DMS 273 treated with DMSO at 0.1 percent for 48 hours (cell line): ENCODE measurements around the gene SLC25A41.
A peak's percentile ranks its signal among the peaks of the same experiment; 100 is the strongest.
"Not testable (repeated sequence)": the region's sequence is repeated elsewhere in the genome, so short reads cannot be mapped to it uniquely, and the experiment has no call there.

Experiments
- DNase-seq: peaks from one replicate; lab custom pipeline; 2025; lab: John Stamatoyannopoulos, UW

Gene SLC25A41

GRCh38 chr19:6412061-6412446, 21.5 kb downstream of the SLC25A41 start:
- no peak for DNase-seq

- no peak for DNase-seq
Observed at GRCh38 chr19:6409346-6409745, 24.2 kb downstream of the SLC25A41 start.

GRCh38 chr19:6406401-6406800, 27.2 kb downstream of the SLC25A41 start:
- DNase-seq, result no peak

- no peak for DNase-seq
Observed at GRCh38 chr19:6402837-6403608, 30.5 kb downstream of the SLC25A41 start.

- no peak for DNase-seq
Observed at GRCh38 chr19:6402058-6402457, 31.5 kb downstream of the SLC25A41 start.

GRCh38 chr19:6400062-6400944, 33.3 kb downstream of the SLC25A41 start:
- not testable (repeated sequence) for DNase-seq

GRCh38 chr19:6396305-6396704, 37.3 kb downstream of the SLC25A41 start:
- DNase-seq, result no peak

- DNase-seq, result no peak
Observed at GRCh38 chr19:6394831-6395230, 38.7 kb downstream of the SLC25A41 start.

- no peak for DNase-seq
Observed at GRCh38 chr19:6393983-6394412, 39.6 kb downstream of the SLC25A41 start.

GRCh38 chr19:6393074-6393982, 40.2 kb downstream of the SLC25A41 start, which contains the start of gene GTF2F1:
Gene GTF2F1 (minus strand): TSS chr19:6393164. CDS start chr19:6392995, 169 bp downstream.
- peak; percentile 81 for DNase-seq

GRCh38 chr19:6392221-6393073, 41.1 kb downstream of the SLC25A41 start:
- DNase-seq, result no peak

- DNase-seq, result no peak
Observed at GRCh38 chr19:6387372-6387771, 46.2 kb downstream of the SLC25A41 start.

- no peak for DNase-seq
Observed at GRCh38 chr19:6384381-6384780, 49.2 kb downstream of the SLC25A41 start.

GRCh38 chr19:6383188-6383587, 50.4 kb downstream of the SLC25A41 start:
- no peak for DNase-seq

GRCh38 chr19:6381030-6381750, 52.4 kb downstream of the SLC25A41 start:
- no peak for DNase-seq

- DNase-seq, result no peak
Observed at GRCh38 chr19:6379744-6380143, 53.8 kb downstream of the SLC25A41 start.

- no peak for DNase-seq
Observed at GRCh38 chr19:6378486-6378885, 55.1 kb downstream of the SLC25A41 start.

- DNase-seq, result no peak
Observed at GRCh38 chr19:6378041-6378440, 55.5 kb downstream of the SLC25A41 start.

GRCh38 chr19:6376512-6377190, 56.9 kb downstream of the SLC25A41 start:
- no peak for DNase-seq
